Motor neuron (in vitro differentiated cells): ENCODE measurements around the gene GALNT7. TPM values are rescaled to one million over a fixed set of nuclear protein-coding genes. Genes with fewer than 3 reads are reported as not detected.

Source experiments
- ATAC-seq, 8 experiments: fragments of 200-7000 bp; cut with Tn5 transposase; replicated peaks in 6 of 8; 2 replicates each; pipeline ENCODE4 v1.8.0; 2021; ENCODE audit warnings: mild to moderate bottlenecking in 8 of 8, moderate library complexity in 8 of 8
- H3K27ac ChIP-seq, 2 donors: fragments of 250-450 bp; sonication (Bioruptor Pico); 2 replicates each; pipeline ENCODE4 v1.9.0; 2021; ENCODE audit warnings: antibody characterized with exemption in 2 of 2, mild to moderate bottlenecking in 2 of 2, moderate library complexity in 1 of 2
- H3K4me1 ChIP-seq, 2 donors: fragments of 250-450 bp; sonication (Bioruptor Pico); replicated peaks in 1 of 2; 2 replicates each; pipeline ENCODE4 v1.6.1; 2021; ENCODE audit warnings: antibody characterized with exemption in 2 of 2, mild to moderate bottlenecking in 2 of 2, moderate library complexity in 1 of 2
- H3K4me3 ChIP-seq, 5 donors: fragments of 250-450 bp; sonication (Bioruptor Pico); 2 replicates each; pipeline ENCODE4 v1.9.0; 2021; ENCODE audit warnings: antibody characterized with exemption in 5 of 5, mild to moderate bottlenecking in 5 of 5, moderate library complexity in 4 of 5
- WGBS, 10 experiments: fragments of 450-650 bp; shearing (Covaris generic); methylation state at CpG; one replicate each; pipeline ENCODE4 v1.0.0; 2022; 5-methylcytosine and 5-hydroxymethylcytosine counted together
- in situ Hi-C, 9 experiments: fragments of 400-800 bp; cut with MboI; loops; one replicate each; pipeline ENCODE4 v1.15.0; 2021; ENCODE audit warnings: low sequenced_read_pairs in 9 of 9, low pct_unique_long_range_greater_than_20kb in 2 of 9; ENCODE audit not compliant: unreplicated experiment in 9 of 9
- total RNA-seq, 8 experiments: library from RNA; unstranded; fragments of 300-600 nt; gene quantifications; 2 replicates each; pipeline versions ENCODE4 v1.2.3 to v1.2.4, GENCODE V29; 2022

Gene GALNT7
- total RNA-seq, 8 experiments from 2014 or later = 10.4 to 39.5 (median 28.5) TPM

DNA sequence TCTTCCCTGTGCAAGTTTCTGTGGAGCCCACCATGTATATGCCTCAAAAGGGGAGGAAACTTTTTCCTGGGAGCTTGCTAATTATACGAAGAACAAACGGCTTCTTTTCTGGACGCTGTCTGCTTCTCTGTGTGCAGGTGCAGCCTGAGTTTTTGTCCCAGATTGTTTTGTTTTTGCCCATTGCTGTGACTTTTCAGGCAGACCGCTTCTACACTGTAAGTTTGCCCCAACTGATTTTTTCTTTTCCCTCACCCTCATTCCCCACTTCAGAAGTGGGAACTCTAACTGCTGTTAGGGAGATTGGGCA is 113.6 kb downstream of the GALNT7 start:
- no peaks in the 10 kb centered on the region for H3K4me1 ChIP-seq
- H3K4me3 ChIP-seq = no peak overlapping the region
- WGBS, 10 experiments = 80 to 100% (median 90%) methylated on average over 1 to 4 of the region's 4 CpGs; no CpG with 5 or more reads in 6 of the 10 experiments
- ATAC-seq = no peak
- no peak overlapping the region for H3K27ac ChIP-seq
- in situ Hi-C loops = no loop called here

- H3K27ac ChIP-seq = no peak overlapping the region
- no peak overlapping the region for H3K4me3 ChIP-seq
- in situ Hi-C loops = no loop called here
- 58 to 100% (median 93%) methylated on average over 1 to 3 of the region's 3 CpGs; no CpG with 5 or more reads in 3 of the 10 experiments for WGBS, 10 experiments
- no peaks in the 10 kb centered on the region for H3K4me1 ChIP-seq
- no peak for ATAC-seq
Measured at GRCh38 chr4:173282626-173283025, 114.0 kb downstream of the GALNT7 start.

GRCh38 chr4:173284463-173284862 is 115.9 kb downstream of the GALNT7 start:
- no peak overlapping the region for H3K4me3 ChIP-seq
- no peak for ATAC-seq

DNA sequence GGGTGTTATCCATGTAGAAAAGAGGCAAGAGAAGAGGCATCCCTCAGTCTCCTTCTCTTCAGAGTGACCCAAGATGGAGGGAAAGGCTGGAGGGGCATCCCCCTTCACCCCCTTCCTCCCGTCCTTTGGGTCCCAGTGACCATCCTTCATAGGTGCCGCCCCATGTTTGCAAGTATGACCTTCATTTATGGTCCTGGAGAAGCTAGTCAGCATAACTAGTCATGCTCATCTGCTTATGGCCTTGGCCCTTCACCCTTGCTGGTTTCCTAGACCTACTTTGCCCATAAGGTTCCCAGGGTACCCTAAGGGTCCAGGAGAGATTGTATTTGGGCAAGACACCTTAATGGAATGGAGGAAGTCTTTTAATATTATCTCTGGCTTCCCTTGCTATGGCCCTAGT is 118.9 kb downstream of the GALNT7 start:
- ATAC-seq = no peak
- H3K4me1 ChIP-seq = peaks cover 0 to 5% of the 10 kb centered on the region in 2 donors
- WGBS, 10 experiments = 100% methylated on average over 1 of the region's 2 CpGs; no CpG with 5 or more reads in 6 of the 10 experiments
- H3K4me3 ChIP-seq = no peak overlapping the region
- H3K27ac ChIP-seq = no peak overlapping the region
- in situ Hi-C loops = no loop called here

More at GRCh38 chr4:173284463-173284862, 115.9 kb downstream of the GALNT7 start:
- H3K4me1 ChIP-seq = no peaks in the 10 kb centered on the region
- in situ Hi-C loops = no loop called here
- no peak overlapping the region for H3K27ac ChIP-seq

DNA sequence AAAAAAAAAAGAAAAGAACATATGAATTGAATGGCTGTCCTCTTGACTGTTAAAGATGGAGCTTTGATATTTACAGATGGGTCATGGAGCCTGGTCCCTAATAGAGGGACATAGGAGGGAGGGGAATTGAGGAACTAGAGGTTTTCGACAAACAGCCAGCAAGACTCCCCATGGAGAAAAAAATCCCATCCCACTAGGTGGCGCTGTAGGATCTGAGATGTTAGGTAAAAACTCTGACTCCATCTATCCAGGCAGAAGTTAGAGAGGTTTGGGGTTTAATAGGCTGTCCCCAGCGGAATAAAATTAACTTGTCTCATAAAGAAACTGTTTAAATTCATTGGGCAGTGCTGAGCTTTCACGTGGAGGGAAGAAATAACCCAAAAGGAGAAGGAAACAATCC is 119.7 kb downstream of the GALNT7 start:
- WGBS, 10 experiments = 0 to 100% (median 85%) methylated on average over 1 to 4 of the region's 4 CpGs; no CpG with 5 or more reads in 1 of the 10 experiments
- Histone ChIP-seq H3K4me3 (no peak overlapping the region), H3K4me1 (peaks cover 0 to 5% of the 10 kb centered on the region in 2 donors), H3K27ac (no peak overlapping the region)
- in situ Hi-C loops = no loop called here
- peak in 3 of 8 experiments; percentile 59 to 67 (median 62) for ATAC-seq

DNA sequence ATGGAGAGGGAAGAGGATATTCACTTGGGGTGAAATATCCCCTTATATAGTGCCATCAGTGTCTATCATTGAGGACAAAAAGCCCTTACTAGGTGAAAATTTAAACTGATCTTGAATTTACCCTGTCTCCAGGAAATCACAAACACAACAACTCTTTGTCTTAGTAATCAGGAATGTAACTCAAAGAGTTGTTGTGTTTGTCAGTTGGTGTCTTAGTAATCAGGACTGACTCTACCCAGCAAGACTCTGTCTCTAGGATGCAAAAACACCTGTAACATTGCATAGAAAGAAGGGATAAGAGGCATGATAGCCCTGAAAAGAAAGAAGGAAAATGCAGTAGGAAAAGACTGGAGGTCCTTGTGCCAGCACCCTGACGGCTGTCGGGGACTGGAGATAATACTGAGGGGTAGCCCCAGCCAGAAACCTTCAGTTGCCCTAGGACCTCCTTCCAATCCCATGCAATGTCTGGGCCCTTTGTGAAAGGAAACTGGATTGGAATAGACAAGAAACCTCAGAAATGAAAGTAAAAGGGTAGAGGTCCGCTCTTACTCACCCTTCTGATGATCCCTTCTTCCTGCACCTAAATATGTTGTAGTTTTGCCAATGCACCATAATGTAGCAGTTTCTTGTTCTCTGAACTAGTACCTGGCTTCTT is 120.2 kb downstream of the GALNT7 start:
- WGBS, 10 experiments = 88 to 100% (median 93%) methylated on average over 1 to 3 of the region's 3 CpGs; no CpG with 5 or more reads in 5 of the 10 experiments
- no peak for ATAC-seq
- in situ Hi-C loops = no loop called here
- H3K27ac ChIP-seq = no peak overlapping the region
- H3K4me1 ChIP-seq = peaks cover 0 to 5% of the 10 kb centered on the region in 2 donors
- H3K4me3 ChIP-seq = no peak overlapping the region

GRCh38 chr4:173289353-173289727 is 120.7 kb downstream of the GALNT7 start:
- Histone ChIP-seq H3K4me1 (peaks cover 0 to 5% of the 10 kb centered on the region in 2 donors), H3K4me3 (no peak overlapping the region), H3K27ac (no peak overlapping the region)
- ATAC-seq = no peak
- in situ Hi-C loops = no loop called here
- 48 to 100% (median 93%) methylated on average over 1 to 4 of the region's 4 CpGs; no CpG with 5 or more reads in 5 of the 10 experiments for WGBS, 10 experiments

- in situ Hi-C loops = no loop called here
- H3K4me1 ChIP-seq = peaks cover 0 to 5% of the 10 kb centered on the region in 2 donors
- peak in 4 of 8 experiments; percentile 22 to 61 (median 44) for ATAC-seq
- 48 to 100% (median 90%) methylated on average over 2 to 5 of the region's 5 CpGs; no CpG with 5 or more reads in 2 of the 10 experiments for WGBS, 10 experiments
- no peak overlapping the region for H3K4me3 ChIP-seq
- no peak overlapping the region for H3K27ac ChIP-seq
Measured at GRCh38 chr4:173291899-173292298, 123.3 kb downstream of the GALNT7 start.

GRCh38 chr4:173293663-173294062 is 125.1 kb downstream of the GALNT7 start:
- Histone ChIP-seq H3K4me3 (no peak overlapping the region), H3K4me1 (peaks cover 0 to 5% of the 10 kb centered on the region in 2 donors), H3K27ac (no peak overlapping the region)
- 50 to 100% (median 100%) methylated on average over 1 to 5 of the region's 7 CpGs; no CpG with 5 or more reads in 3 of the 10 experiments for WGBS, 10 experiments
- ATAC-seq = no peak
- in situ Hi-C loops = no loop called here

DNA sequence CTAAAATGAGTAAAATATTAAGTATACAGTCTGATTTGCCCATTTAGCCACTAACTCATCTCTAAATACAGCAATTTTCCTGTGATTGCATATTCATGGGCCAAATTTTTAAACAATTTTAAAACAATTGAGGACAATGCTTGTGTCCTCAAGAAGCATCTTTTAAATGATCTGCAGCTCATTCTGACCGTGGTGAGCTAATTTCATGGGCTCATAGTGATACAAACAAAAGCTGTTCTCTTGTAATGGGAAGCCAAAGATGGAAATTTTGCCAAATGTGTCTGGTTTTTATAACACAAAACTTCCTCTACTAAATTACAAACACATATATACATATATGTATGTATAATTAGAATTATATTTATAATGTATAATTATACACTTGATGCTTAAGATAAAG is 125.8 kb downstream of the GALNT7 start:
- 50 to 100% (median 100%) methylated on average over 1 of the region's 1 CpG; no CpG with 5 or more reads in 5 of the 10 experiments for WGBS, 10 experiments

DNA sequence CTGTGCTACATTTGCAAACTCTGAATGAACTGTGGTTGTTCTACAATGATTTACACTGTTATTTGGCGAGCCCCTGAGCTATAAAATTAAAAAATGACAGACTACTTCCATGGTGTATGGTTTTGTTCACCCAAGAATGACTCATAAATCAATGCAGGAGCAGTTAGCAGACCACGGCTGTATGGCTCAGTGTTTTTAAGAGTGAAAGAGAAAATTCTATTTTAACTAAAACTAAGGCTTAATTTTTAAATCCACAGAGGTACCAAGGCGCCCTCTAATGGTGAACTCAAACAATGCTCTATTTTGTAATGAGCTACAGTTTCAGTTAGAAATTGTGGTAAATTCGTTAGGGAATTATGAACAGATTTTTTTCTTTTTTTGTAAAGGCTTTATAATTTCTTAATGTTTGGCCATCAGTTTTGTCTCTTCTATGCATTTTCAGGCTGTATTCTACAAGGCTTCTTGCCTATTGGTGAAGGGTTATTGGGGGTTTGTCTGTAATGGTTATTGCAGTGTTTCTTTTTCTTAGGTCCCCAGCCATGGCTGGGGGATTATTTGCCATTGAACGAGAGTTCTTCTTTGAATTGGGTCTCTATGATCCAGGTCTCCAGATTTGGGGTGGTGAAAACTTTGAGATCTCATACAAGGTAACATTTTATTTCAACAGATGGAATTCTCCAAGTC is 133.0 kb downstream of the GALNT7 start:
- no peak overlapping the region for H3K27ac ChIP-seq

More for the DNA sequence above, 125.8 kb downstream of the GALNT7 start:
- Histone ChIP-seq H3K4me1 (peaks cover 0 to 5% of the 10 kb centered on the region in 2 donors), H3K27ac (no peak overlapping the region), H3K4me3 (no peak overlapping the region)
- no peak for ATAC-seq
- in situ Hi-C loops = no loop called here

DNA sequence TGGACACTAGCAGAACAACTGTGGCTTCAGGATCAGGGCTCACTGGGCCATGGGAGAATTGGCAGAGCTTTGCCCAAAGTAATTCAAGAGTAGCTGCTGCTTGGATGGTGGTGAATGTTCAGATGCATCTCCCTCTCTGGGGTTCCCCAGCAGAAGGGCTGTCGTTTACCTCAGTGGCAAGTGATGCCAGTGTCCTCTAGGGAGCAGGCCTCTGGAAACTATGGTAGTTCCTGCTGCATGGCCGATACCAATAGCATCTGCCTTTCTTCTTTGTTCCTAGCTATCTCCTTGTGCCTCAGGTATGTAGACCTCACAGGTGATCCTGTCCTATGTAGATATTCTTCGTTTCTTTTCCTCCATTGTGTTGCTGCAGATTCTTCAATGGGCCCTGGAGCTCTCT is 139.2 kb downstream of the GALNT7 start:
- Histone ChIP-seq H3K27ac (no peak overlapping the region), H3K4me3 (no peak overlapping the region), H3K4me1 (peaks cover 0 to 3% of the 10 kb centered on the region in 2 donors)
- ATAC-seq = no peak
- 60 to 100% (median 93%) methylated on average over 1 to 3 of the region's 3 CpGs; no CpG with 5 or more reads in 4 of the 10 experiments for WGBS, 10 experiments
- in situ Hi-C loops = loop anchor here in 4 of 9 experiments (25.0 kb wide), 2 partner anchors 105 to 295 kb away; no protein-coding TSS in a partner anchor

More for the DNA sequence above, 133.0 kb downstream of the GALNT7 start:
- ATAC-seq = peak in 7 of 8 experiments; percentile 14 to 100 (median 99)
- WGBS, 10 experiments = 0 to 50% (median 28%) methylated on average over 2 to 5 of the region's 5 CpGs
- H3K4me1 ChIP-seq = peaks cover 0 to 23% of the 10 kb centered on the region in 2 donors
- H3K4me3 ChIP-seq = no peak overlapping the region
- in situ Hi-C loops = loop anchor here in 4 of 9 experiments (25.0 kb wide), 2 partner anchors 111 to 289 kb away; no protein-coding TSS in a partner anchor

DNA sequence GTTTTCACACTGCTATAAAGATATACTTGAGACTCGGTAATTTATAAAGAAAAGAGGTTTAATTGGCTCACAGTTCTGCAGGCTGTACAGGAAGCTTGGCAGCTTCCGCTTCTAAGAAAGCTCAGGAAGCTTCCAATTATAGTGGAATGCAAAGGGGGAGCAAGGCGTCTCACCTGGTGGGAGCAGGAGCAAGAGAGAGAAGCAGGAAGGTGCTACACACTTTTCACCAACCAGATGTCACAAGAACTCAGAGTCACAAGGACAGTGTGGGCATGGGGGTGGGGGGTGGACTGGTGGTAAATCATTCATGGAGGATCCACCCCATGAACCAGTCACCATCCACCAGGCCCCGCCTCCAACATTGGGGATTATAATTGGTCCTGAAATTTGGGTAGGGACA is 142.8 kb downstream of the GALNT7 start:
- in situ Hi-C loops = loop anchor here in 5 of 9 experiments (10.0 to 25.0 kb wide), 3 partner anchors 101 to 299 kb away; no protein-coding TSS in a partner anchor
- H3K4me1 ChIP-seq = no peaks in the 10 kb centered on the region
- WGBS, 10 experiments = 80 to 100% (median 100%) methylated on average over 1 to 4 of the region's 4 CpGs; no CpG with 5 or more reads in 1 of the 10 experiments
- H3K27ac ChIP-seq = no peak overlapping the region
- no peak for ATAC-seq
- H3K4me3 ChIP-seq = no peak overlapping the region
